Brain microvascular endothelial cell (primary cell): ENCODE measurements around the gene CEP135.

Experiments used
- DNase-seq: peaks from one replicate; pipeline ENCODE4 v3.0.0-alpha.2; 2020
- H3K27ac ChIP-seq: fragments of 250-450 bp; sonication (Bioruptor Pico); 2 replicates; pipeline ENCODE4 v1.5.1; 2020; ENCODE audit warnings: mild to moderate bottlenecking, moderate library complexity
- H3K27me3 ChIP-seq: fragments of 250-450 bp; sonication (Bioruptor Pico); replicated peaks from 2 replicates; pipeline ENCODE4 v1.5.1; 2020; ENCODE audit warnings: mild to moderate bottlenecking
- H3K36me3 ChIP-seq: fragments of 250-450 bp; sonication (Bioruptor Pico); replicated peaks from 2 replicates; pipeline ENCODE4 v1.5.1; 2020; ENCODE audit warnings: mild to moderate bottlenecking
- H3K4me3 ChIP-seq: 2 replicates; pipeline ENCODE4 v1.5.1; 2011; ENCODE audit warnings: low read depth, mild to moderate bottlenecking, control low read depth, low read length, moderate library complexity
- in situ Hi-C: cut with HindIII; loops from 2 replicates; pipeline ENCODE4 v1.10.0; 2017; ENCODE audit warnings: low sequenced_read_pairs, low pct_ligation_motif_present
- TF ChIP-seq, protein P1 (sequence below): IDR thresholded peaks from 2 replicates; pipeline ENCODE4 v1.5.1; 2011; ENCODE audit warnings: low read depth, mild to moderate bottlenecking, moderate library complexity, low read length, control low read depth, inconsistent platforms; ENCODE audit errors: missing control alignments

The CEP135 gene

DNA sequence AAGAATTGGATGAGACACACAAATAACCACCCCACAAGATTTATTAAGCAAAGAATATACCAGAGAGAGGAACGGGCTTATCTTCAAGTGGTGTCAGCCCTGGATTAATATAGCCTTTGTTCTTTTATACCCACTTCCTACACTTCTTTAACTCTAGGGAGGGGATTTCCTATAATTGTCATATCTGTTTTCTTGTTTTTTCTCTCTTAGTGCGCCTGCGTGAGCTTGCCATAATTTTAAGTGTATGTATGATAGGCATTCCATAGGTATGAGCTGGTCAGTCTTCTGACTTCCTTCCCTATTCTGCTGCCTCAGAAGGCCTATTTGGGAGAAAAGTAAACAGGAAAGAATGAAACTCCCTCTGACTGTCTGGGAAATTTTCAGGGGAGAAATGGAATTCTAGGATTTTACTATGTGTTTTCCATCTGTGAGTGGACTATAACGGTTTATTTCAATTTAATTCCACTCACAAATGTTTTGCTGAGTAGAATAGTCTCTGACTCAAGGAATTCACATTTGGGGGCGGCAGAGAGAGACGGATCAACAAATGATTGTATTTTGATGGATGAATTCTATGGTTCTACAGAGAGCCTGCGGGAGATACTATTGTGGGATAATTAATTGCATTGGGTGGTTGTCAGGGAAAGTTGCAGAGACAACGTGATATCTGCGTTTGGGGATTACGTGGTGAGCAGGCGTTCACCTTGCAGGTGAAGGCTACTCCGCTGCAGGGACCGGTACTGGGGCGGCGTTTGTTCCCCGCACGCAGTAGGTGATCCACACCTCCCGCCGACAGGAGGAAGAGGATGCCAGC lies 626 bp upstream of the CEP135 start:
- DNase-seq: peak; percentile 93
- Histone ChIP-seq H3K36me3 (peaks cover 3% of the 10 kb centered on the region), H3K27me3 (no peaks in the 10 kb centered on the region), H3K27ac (peak overlapping the region; percentile 82), H3K4me3 (peak overlapping the region; percentile 82)
- TF ChIP-seq, protein P1, sequence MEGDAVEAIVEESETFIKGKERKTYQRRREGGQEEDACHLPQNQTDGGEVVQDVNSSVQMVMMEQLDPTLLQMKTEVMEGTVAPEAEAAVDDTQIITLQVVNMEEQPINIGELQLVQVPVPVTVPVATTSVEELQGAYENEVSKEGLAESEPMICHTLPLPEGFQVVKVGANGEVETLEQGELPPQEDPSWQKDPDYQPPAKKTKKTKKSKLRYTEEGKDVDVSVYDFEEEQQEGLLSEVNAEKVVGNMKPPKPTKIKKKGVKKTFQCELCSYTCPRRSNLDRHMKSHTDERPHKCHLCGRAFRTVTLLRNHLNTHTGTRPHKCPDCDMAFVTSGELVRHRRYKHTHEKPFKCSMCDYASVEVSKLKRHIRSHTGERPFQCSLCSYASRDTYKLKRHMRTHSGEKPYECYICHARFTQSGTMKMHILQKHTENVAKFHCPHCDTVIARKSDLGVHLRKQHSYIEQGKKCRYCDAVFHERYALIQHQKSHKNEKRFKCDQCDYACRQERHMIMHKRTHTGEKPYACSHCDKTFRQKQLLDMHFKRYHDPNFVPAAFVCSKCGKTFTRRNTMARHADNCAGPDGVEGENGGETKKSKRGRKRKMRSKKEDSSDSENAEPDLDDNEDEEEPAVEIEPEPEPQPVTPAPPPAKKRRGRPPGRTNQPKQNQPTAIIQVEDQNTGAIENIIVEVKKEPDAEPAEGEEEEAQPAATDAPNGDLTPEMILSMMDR: no peak
- in situ Hi-C loops: no loop called here

GRCh38 chr4:55949482-55949802 lies 697 bp downstream of the CEP135 start:
- in situ Hi-C loops: no loop called here
- Histone ChIP-seq H3K27ac (peak overlapping the region; percentile 82), H3K4me3 (peak overlapping the region; percentile 82), H3K27me3 (no peaks in the 10 kb centered on the region), H3K36me3 (peaks cover 3% of the 10 kb centered on the region)
- TF ChIP-seq, protein P1: no peak
- peak; percentile 4 for DNase-seq

DNA sequence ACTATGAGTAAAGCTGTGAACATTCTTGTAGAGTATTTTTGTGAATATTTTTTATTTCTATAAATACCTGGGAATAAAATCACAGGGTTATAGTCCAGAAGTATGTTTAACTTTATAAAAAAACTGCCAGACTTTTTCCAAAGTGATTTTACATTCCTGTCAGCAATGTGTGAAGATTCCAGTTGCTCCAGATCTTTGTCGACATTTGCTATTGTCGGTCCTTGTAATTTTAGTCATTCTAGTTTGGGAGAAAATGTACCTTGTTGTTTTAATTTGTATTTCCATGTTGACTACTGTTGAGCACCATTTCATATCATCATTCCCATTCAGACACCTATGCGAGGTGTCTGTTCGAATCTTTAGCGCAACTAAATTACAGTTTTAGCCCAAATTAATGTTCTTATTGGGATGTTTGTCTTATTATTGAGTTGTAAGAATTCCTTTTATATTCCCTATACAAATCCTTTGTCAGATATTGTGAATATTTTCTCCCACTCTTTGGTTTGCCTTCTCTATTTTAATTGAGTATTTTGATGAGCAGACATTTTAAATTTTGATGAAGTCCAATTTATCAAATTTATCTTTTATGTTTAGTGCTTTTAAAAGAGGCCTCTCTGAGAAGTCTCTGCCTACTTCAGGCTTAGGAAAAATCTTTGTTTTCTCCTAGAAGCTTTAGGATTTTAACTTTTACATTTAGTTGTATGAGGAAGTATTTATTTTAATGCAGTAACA lies 2.6 kb downstream of the CEP135 start:
- H3K4me3 ChIP-seq: no peak overlapping the region
- in situ Hi-C loops: no loop called here
- peaks cover 3% of the 10 kb centered on the region for H3K36me3 ChIP-seq
- no peaks in the 10 kb centered on the region for H3K27me3 ChIP-seq
- H3K27ac ChIP-seq: no peak overlapping the region
- DNase-seq: no peak
- TF ChIP-seq, protein P1: no peak

GRCh38 chr4:55955710-55956109 lies 7.0 kb downstream of the CEP135 start:
- in situ Hi-C loops: no loop called here

GRCh38 chr4:55959655-55960054 lies 10.9 kb downstream of the CEP135 start:
- TF ChIP-seq, protein P1: no peak
- H3K27ac ChIP-seq: no peak overlapping the region
- no peaks in the 10 kb centered on the region for H3K27me3 ChIP-seq
- DNase-seq: no peak
- in situ Hi-C loops: no loop called here
- H3K4me3 ChIP-seq: no peak overlapping the region
- H3K36me3 ChIP-seq: no peaks in the 10 kb centered on the region

More at GRCh38 chr4:55955710-55956109, 7.0 kb downstream of the CEP135 start:
- no peak overlapping the region for H3K27ac ChIP-seq
- no peak overlapping the region for H3K4me3 ChIP-seq
- TF ChIP-seq, protein P1: no peak
- no peak for DNase-seq
- peaks cover 3% of the 10 kb centered on the region for H3K36me3 ChIP-seq
- no peaks in the 10 kb centered on the region for H3K27me3 ChIP-seq
